Adipocyte (in vitro differentiated cells): Measurements from ENCODE around the gene ADAMTS17.

Experiments
- DNase-seq: peaks from one replicate; pipeline ENCODE4 v3.0.0-alpha.2; 2015; ENCODE audit warnings: low read depth
- H3K27me3 ChIP-seq: replicated peaks from 2 replicates; pipeline ENCODE4 v1.7.0; 2013; ENCODE audit warnings: mild to moderate bottlenecking, low read length, moderate library complexity; ENCODE audit not compliant: control insufficient read depth, insufficient read depth
- H3K36me3 ChIP-seq: 2 replicates; pipeline ENCODE4 v1.7.0; 2013; ENCODE audit warnings: low read length, mild to moderate bottlenecking, moderate library complexity; ENCODE audit not compliant: control insufficient read depth, insufficient read depth, severe bottlenecking
- H3K4me1 ChIP-seq: 2 replicates; pipeline ENCODE4 v1.7.0; 2013; ENCODE audit warnings: mild to moderate bottlenecking, low read length, moderate library complexity; ENCODE audit not compliant: control insufficient read depth, insufficient read depth
- H3K4me3 ChIP-seq: 2 replicates; pipeline ENCODE4 v1.7.0; 2013; ENCODE audit warnings: mild to moderate bottlenecking, low read length, moderate library complexity
- H3K9ac ChIP-seq: 2 replicates; pipeline ENCODE4 v1.7.0; 2013; ENCODE audit warnings: mild to moderate bottlenecking, low read length, moderate library complexity
- H3K9me3 ChIP-seq: 2 replicates; pipeline ENCODE4 v1.7.0; 2013; ENCODE audit warnings: mild to moderate bottlenecking, low read length, moderate library complexity; ENCODE audit not compliant: control insufficient read depth

Gene ADAMTS17

GRCh38 chr15:100284701-100285100, 57.1 kb downstream of the ADAMTS17 start:
- H3K36me3 ChIP-seq = no peaks in the 10 kb centered on the region
- no peak for DNase-seq
- no peak overlapping the region for H3K4me3 ChIP-seq
- no peaks in the 10 kb centered on the region for H3K4me1 ChIP-seq
- no peaks in the 10 kb centered on the region for H3K27me3 ChIP-seq
- no peak overlapping the region for H3K9ac ChIP-seq
- peaks cover 10% of the 10 kb centered on the region for H3K9me3 ChIP-seq

GRCh38 chr15:100284191-100284590, 57.6 kb downstream of the ADAMTS17 start:
- Histone ChIP-seq H3K27me3 (no peaks in the 10 kb centered on the region), H3K4me1 (no peaks in the 10 kb centered on the region), H3K36me3 (no peaks in the 10 kb centered on the region), H3K4me3 (no peak overlapping the region), H3K9ac (no peak overlapping the region), H3K9me3 (peaks cover 10% of the 10 kb centered on the region)
- DNase-seq = no peak

DNA sequence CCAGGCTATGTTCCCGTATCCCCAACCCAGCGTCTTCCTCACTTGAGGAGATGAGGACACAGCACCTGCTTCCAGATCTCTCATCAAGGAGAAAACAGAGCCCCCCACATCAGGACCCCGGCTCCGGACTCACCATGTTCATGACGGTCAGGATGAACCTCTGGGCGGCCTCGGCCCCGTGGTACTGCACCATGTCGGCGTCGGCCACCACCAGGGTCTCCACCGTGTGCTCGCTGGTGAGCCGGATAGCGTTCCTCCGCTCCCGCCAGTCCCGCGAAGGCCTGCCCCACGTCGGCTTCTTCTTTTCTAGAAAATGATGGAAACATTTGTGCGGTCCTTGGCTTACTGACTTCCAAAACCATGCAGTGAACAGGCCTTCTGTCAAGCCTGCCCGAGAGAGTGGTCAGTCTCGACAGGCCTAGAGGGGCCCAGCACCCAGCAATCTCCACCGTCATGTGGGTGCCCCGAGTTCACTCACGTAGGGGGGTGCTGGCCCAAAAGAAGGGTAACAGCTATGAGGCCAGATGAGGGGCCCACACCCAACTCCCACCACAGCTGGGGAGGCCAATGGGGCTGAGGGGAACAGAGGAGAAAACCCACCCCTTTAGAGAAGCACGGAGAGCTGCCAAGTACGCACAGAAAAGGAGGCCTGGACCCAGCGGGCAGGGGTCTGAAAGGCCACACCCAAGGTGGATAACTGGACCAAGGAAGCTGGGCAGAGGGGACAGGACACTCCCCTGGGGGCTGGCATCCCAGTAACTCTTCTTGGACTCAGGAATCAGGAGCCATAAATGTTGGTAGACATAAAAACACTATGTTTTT, 60.5 kb downstream of the ADAMTS17 start:
- Histone ChIP-seq H3K36me3 (no peaks in the 10 kb centered on the region), H3K9me3 (no peaks in the 10 kb centered on the region), H3K27me3 (no peaks in the 10 kb centered on the region), H3K4me3 (no peak overlapping the region), H3K9ac (no peak overlapping the region), H3K4me1 (no peaks in the 10 kb centered on the region)
- DNase-seq = no peak

DNA sequence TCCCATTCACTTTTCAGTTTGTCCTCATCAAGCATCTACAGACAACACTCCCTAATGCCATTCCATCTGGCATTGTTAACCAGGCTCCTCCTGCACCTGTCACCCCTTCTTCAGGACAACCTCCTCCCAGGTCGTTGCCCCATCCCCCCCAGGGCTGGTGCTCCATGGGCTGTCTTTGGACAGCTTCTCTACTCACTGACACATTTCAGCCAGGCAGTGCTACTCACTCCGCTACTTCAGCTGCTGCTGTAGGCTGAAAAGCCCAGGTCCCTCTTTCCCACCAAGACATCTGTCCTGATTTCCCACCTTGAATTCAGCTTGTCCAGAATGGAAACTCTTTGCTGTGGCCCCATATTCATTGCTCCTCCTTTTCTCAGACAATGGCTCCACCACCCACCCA, 61.9 kb downstream of the ADAMTS17 start:
- no peaks in the 10 kb centered on the region for H3K36me3 ChIP-seq
- H3K27me3 ChIP-seq = no peaks in the 10 kb centered on the region
- no peak overlapping the region for H3K4me3 ChIP-seq
- DNase-seq = no peak
- no peak overlapping the region for H3K9ac ChIP-seq
- H3K4me1 ChIP-seq = no peaks in the 10 kb centered on the region
- H3K9me3 ChIP-seq = no peaks in the 10 kb centered on the region

DNA sequence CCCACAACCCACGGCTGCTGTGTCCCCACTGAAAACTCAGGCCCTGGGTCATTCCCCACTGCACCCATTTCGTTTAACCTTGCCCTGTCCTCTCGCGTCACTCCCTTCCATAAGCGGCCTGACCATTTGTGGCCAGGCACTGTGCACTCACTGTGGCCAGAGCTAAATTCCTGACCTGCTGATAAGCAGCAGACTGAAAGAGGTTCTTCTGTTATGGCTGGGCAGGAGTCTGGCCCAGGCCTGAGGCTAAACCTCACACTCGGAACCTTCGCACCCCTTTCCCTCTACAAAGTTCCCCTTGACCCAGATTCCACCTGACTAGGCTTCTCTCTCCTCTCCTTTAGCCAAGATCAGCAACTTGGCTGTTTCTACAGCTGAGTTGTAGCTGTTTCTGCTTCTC, 62.3 kb downstream of the ADAMTS17 start:
- Histone ChIP-seq H3K27me3 (no peaks in the 10 kb centered on the region), H3K4me3 (no peak overlapping the region), H3K36me3 (no peaks in the 10 kb centered on the region), H3K9me3 (no peaks in the 10 kb centered on the region), H3K4me1 (no peaks in the 10 kb centered on the region), H3K9ac (no peak overlapping the region)
- DNase-seq = no peak

DNA sequence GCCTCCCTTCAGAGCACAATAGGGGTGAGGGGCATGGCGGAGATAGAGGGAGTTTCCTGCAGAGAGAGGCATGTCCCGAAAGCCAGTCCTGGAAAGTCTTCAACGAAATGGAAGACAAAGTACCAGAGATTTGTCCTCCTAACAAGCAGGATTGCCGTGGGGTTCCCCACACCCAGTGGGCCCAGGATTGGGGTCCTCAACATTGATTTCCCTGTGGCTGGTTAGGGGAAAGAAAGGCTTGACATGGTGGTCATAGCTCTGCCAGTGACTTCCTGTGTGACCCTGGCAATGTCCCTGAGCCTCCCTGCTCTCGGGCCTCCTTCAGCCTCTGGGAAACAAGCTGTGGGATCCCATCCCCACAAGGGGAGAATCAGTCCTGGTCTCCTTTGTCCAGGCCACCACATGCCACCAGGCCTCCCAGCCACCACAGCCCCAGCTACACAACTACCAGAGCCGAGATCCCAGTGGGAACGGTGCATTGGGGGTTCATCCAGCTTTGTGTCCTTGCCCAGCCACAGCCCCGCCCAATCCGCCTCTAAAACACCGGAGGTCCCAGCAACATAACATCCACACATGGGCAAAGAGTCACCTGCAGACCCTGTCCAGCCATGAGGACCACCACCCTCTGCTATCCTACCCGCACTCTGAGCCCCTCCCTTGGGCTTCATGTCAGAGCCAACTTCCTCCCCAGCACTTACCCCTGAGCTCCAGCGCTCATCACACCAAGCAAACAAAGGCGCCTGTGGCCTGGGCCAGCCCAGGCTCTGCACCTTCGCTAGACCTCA, 63.0 kb downstream of the ADAMTS17 start:
- H3K9ac ChIP-seq = no peak overlapping the region
- DNase-seq = no peak
- no peaks in the 10 kb centered on the region for H3K27me3 ChIP-seq

GRCh38 chr15:100277087-100277855, 64.5 kb downstream of the ADAMTS17 start:
- peaks cover 17% of the 10 kb centered on the region for H3K9me3 ChIP-seq
- no peaks in the 10 kb centered on the region for H3K36me3 ChIP-seq
- no peak overlapping the region for H3K9ac ChIP-seq
- H3K27me3 ChIP-seq = no peaks in the 10 kb centered on the region
- no peak for DNase-seq
- H3K4me1 ChIP-seq = no peaks in the 10 kb centered on the region
- H3K4me3 ChIP-seq = no peak overlapping the region

More for the DNA sequence above, 63.0 kb downstream of the ADAMTS17 start:
- Histone ChIP-seq H3K4me1 (no peaks in the 10 kb centered on the region), H3K4me3 (no peak overlapping the region), H3K9me3 (peaks cover 3% of the 10 kb centered on the region), H3K36me3 (no peaks in the 10 kb centered on the region)

GRCh38 chr15:100276506-100276905, 65.3 kb downstream of the ADAMTS17 start:
- H3K27me3 ChIP-seq = no peaks in the 10 kb centered on the region
- DNase-seq = no peak
- H3K4me1 ChIP-seq = no peaks in the 10 kb centered on the region

DNA sequence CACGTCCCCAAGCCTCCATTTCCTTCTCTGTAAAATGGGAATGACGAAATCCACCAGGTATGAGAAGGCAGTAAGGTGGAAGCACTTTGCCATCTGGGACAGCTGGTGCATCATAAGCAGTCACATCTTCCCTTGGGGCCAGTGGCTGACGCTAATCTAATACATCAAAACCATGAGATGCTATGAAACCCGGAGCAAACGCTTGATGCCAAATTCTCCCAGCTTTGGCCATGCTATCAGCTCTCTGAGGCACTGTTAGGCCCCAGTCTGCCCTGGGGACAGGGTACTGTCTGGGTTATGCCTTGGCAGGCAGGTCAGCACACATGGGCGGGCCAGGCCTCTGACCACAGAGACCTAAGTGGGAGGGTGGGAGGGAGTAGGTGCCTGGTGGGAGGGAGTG, 66.1 kb downstream of the ADAMTS17 start:
- Histone ChIP-seq H3K36me3 (no peaks in the 10 kb centered on the region), H3K27me3 (no peaks in the 10 kb centered on the region), H3K9me3 (peaks cover 20% of the 10 kb centered on the region), H3K4me3 (no peak overlapping the region), H3K4me1 (no peaks in the 10 kb centered on the region), H3K9ac (no peak overlapping the region)
- DNase-seq = no peak

More at GRCh38 chr15:100276506-100276905, 65.3 kb downstream of the ADAMTS17 start:
- no peak overlapping the region for H3K4me3 ChIP-seq
- no peak overlapping the region for H3K9ac ChIP-seq
- H3K9me3 ChIP-seq = peaks cover 17% of the 10 kb centered on the region
- H3K36me3 ChIP-seq = no peaks in the 10 kb centered on the region

DNA sequence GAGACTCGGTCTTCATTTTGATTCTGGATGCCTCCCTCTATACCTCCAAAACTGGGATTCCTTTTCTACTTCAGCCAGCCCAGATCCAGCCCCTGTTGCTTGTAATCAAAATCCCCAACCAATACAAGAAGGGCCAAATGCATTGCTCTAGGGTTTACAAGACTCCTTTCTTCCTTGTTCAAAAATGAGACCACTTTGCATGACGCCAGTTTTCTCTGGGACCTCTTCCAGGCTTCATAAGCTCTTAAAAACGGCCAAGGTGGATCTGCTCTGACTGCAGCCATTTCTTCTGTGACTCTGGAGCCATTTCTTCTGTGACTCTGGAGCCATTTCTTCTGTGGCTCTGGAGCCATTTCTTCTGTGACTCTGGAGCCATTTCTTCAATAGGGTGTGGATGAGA, 71.9 kb downstream of the ADAMTS17 start:
- H3K4me3 ChIP-seq = no peak overlapping the region
- H3K9me3 ChIP-seq = peaks cover 20% of the 10 kb centered on the region
- no peak overlapping the region for H3K9ac ChIP-seq
- H3K4me1 ChIP-seq = no peaks in the 10 kb centered on the region
- no peaks in the 10 kb centered on the region for H3K36me3 ChIP-seq
- peaks cover 3% of the 10 kb centered on the region for H3K27me3 ChIP-seq
- no peak for DNase-seq

- H3K9ac ChIP-seq = no peak overlapping the region
- no peaks in the 10 kb centered on the region for H3K4me1 ChIP-seq
- H3K27me3 ChIP-seq = peaks cover 3% of the 10 kb centered on the region
- H3K9me3 ChIP-seq = peaks cover 4% of the 10 kb centered on the region
- no peak for DNase-seq
- no peaks in the 10 kb centered on the region for H3K36me3 ChIP-seq
- no peak overlapping the region for H3K4me3 ChIP-seq
Measured at GRCh38 chr15:100266166-100266565, 75.6 kb downstream of the ADAMTS17 start.
